Activated T-cell treated with anti-CD3 and anti-CD28 coated beads, Interleukin-2, amount 50 U/mL, for 48 hours (primary cell): ENCODE results near the gene NFATC4.

Experiments used
- DNase-seq, 2 experiments: peaks; one replicate each; pipeline ENCODE4 v3.0.0-alpha.2; 2020

The NFATC4 gene

DNA sequence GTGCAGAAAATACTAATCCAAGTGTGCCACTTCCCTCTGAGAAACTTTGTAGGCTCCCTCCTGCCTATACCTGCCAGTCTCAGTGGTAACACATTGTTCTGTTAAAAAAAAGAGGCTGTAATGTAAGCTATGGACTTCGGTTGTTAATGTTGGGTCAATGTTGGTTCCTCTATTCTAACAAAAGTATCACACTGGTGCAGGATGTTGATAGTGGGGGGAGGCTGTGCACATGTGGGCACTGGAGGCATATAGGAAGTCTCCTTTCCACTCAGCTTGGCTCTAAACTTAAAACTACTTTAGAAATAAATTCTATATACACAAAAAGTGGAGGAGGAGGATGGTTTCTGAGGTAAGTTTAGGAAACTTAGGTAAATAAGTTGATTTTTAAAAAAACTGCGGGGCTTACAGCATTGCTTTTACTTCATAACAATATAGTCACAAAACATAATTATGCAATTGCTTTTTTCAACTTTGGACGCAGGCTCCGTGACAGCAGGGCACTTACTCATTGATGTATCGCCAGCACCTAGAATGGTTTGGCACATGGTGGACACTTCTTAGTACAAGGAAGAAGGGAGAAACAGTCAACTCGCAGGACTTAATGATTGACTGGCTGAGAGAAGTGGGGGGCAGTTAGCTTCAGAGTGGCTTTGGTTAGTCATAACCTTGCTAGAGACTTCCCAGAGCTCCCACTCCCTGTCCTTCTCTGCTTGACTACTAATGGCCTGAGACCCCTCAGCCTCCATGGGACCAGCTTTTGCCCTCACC lies 22.9 kb downstream of the NFATC4 start:
- no peak for DNase-seq

DNA sequence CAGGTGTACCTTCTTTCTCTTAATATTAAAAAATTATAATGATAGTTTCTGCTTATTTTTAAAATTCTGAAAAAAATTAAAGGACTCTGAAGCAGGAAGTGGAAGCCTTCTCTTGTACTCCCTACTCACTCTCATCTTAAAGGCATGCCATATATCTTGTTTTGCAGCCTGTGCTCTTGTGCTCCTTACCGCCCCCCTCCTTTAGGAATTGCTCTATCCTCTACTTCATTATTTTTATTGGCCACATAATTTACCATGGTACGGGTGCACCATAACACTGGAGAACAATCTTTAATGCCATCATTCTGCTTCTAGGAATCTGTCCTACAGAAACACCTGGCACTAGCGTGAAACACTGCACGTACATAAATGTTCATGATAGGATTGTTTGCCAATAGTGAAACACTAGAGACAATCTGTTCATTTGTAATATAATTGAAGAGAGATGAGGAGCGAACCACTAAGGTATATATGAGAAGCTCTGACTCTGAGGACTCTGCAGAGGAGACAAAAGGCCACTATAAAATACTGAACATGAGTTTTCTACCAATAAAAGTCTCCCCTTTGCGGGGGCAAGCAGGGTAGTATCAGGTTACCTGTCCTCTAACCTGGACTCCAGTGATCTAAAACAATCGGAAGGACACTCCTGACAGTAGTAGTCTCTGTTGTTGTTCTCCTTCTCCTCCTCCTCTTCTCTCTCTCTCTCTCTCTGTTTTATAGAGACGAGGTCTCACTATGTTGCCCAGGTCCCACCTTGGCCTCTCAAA lies 24.5 kb downstream of the NFATC4 start:
- DNase-seq: no peak

GRCh38 chr14:24394275-24394674 lies 26.3 kb downstream of the NFATC4 start:
- no peak for DNase-seq

DNA sequence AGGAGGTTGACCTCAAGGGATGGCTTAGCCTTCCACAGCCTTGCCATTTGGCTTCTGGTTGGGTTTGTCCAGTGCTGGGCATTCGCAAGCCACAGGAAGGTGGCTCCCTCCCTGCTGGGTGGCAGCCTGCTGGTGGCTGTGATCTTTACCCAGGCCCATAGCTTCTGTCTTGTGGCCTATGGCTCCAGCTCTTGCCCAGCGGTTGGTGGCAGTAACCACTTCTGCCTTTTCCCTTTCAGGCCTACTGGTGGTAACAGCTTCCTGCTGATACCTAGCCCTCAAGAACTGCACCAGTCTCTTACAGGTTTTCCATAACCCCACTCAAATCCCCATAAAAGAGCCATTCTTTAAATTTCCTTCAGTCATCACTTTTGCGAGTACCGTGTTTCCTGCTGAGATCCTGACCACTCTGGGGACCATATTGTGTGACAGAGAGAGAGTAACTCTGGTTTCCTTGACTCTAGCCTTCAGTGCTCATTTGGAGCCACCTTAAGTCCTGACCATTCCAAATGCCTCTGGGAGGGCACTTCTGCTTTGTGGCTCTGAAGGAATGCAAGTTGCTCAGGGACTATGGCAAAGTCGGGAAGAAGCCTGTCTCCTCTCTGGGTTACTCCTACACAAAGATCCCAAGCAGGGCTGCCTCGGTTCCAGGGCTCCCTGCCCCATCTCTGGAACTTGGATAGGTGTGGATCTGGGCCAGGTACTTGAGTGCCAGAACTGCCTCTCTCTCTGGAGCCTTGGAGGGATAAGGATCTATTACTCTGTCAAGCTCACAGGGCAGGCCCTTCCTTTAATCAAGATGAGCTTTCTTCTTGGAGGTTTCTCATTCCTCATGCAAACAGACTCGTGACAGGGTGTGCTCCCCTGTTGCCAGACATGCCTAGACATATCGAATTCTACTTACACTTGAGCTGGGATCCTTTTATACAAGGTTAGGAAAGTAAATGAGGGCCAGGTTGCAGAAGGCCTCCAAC lies 27.9 kb downstream of the NFATC4 start:
- DNase-seq: no peak

DNA sequence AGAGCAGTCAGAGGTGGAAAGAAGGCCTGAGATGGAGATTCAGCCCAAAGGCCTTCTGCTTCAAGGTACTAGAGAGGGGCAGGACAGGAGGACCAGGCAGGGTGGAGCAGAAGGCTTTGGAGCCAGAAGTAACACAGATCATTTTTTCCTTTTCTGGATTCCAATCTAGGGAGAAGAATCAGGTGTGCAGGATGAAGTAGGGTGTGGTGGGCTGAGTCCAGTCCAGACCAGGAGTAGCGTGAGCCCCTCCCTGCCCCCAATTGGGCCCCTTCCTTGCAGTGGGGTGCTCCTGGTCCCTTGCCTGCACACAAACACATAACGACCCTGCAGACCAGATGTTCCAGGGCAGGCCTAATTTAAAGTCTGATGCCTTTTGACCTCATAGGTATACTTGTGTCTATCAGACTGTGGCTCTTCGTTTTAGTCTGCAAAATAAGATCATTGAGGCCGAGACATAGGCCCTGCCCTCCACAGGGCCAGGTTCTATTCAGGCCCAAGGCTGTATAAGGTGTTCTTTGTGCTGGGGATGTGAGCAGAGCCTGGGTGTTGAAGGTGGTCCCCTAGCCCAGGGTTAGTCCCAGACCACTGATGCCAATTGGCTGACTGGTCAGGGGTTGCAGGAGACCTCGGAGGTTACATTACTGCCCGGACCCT lies 29.8 kb downstream of the NFATC4 start:
- no peak for DNase-seq

DNA sequence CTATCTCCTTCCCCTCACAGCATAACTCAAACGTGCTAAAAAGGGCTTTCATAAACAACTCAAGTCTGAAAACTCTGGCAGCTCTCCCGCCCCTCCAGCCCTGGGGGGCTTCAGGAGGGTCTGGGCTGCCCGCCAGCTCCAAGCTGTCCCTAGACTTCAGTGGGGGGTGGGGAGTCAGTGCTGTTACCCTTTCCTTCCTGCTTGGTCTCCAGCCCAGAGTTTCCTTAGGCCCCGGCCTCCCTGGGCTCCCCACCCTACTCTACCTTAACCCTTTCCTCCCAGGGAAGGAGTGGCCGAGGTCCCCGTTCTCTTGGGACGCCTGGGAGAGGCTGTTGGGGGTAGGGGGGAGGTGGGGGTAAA lies 30.3 kb downstream of the NFATC4 start:
- DNase-seq: no peak

- DNase-seq: peak; percentile 34 to 35
Measured at GRCh38 chr14:24398653-24399446, 30.9 kb downstream of the NFATC4 start, which contains the start of gene NYNRIN. NYNRIN (plus strand) TSS chr14:24399003; CDS start chr14:24399247, 244 bp downstream.

- DNase-seq: no peak
Measured at GRCh38 chr14:24399447-24399822, 31.5 kb downstream of the NFATC4 start.

- DNase-seq: no peak
Measured at GRCh38 chr14:24399999-24400718, 32.2 kb downstream of the NFATC4 start.

- no peak for DNase-seq
Measured at GRCh38 chr14:24401810-24402702, 34.1 kb downstream of the NFATC4 start.

DNA sequence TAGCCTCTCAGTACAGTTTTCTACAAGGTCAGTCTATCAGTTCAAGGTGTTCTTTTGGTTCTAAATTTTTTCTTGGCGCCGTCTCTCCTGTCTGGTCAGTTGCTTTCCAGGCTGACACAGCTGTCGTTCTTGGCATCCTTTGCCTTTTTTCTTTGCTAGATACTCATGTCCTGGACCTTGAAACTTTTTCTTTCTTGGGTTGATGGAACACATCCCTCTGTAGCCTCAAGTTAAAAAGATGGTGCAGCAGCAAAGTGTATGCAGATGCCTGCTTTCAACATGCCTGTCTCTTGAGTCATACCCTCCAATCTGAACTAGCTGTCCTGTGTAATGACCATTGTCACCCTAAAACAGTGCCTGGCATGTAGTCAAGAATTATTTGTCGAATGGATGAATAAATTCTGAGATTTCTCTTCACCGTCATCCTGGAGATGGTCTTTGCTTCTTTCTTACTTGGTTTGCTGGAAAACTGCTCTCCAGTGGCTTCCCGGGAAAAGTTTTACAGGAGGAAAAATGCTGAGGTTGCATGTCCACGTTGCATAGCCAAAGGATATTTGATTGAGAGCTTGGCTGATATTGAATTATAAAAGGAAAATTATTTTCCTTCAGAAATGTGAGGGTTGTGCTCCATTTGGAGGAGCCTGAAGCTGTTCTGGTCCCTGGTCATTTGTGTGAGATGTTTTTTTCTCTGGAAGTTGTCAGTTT lies 35.5 kb downstream of the NFATC4 start:
- DNase-seq: no peak

GRCh38 chr14:24404814-24405213 lies 36.8 kb downstream of the NFATC4 start:
- DNase-seq: no peak

- no peak for DNase-seq
Measured at GRCh38 chr14:24406416-24406815, 38.4 kb downstream of the NFATC4 start.

- no peak for DNase-seq
Measured at GRCh38 chr14:24407608-24408325, 39.8 kb downstream of the NFATC4 start.

DNA sequence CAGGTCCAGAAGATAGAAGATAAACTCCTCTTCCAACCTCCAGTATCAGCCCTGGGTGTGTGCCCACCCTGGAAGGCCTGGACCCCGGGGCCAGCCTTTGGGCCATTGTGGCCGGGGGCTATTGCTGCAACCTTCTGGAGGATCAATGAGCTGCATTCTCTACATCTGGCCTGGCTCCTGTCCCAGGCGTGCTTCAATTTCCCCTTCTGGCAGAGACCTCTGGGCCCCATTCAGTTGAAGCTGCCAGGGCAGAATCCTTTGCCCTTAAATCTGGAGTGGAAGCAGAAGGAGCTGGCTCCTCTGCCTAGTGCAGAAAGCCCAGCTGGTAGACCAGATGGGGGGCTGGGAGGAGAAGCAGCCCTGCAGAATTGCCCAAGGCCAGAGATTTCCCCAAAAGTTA lies 40.8 kb downstream of the NFATC4 start:
- DNase-seq: no peak

DNA sequence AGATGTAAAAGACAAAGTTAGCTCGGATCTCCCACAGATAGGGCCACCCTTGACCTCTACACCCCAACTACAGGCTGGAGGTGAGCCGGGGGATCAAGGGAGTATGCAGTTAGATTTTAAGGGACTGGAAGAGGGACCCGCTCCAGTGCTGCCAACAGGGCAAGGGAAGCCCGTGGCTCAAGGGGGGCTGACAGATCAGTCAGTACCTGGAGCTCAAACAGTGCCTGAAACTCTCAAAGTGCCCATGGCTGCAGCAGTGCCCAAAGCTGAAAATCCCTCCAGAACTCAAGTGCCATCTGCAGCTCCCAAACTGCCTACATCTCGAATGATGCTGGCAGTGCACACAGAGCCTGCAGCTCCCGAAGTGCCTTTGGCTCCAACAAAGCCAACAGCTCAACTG lies 41.2 kb downstream of the NFATC4 start:
- DNase-seq: no peak

GRCh38 chr14:24409956-24410355 lies 42.0 kb downstream of the NFATC4 start:
- no peak for DNase-seq
